ENCODE results near the gene ABTB1.

GRCh38 chr3:127701280-127701911 is 28.6 kb downstream of the ABTB1 start:
- no peak for TF ChIP-seq POLR2A (IDR thresholded peaks at IDR 0.05)
- TF ChIP-seq CTCF (IDR thresholded peaks at IDR 0.05): no peak

Data from sigmoid colon (tissue), 3 donors.